Activated CD8-positive, alpha-beta T cell treated with anti-CD3 and anti-CD28 coated beads for 36 hours (primary cell): Measurements from ENCODE around the gene IFFO2. TPM values are rescaled to one million over a fixed set of nuclear protein-coding genes. Genes with fewer than 3 reads are reported as not detected.

Experiments
- ATAC-seq: fragments of 200-7000 bp; cut with Tn5 transposase; one replicate; pipeline ENCODE4 v1.10.0; 2021; ENCODE audit warnings: mild to moderate bottlenecking, moderate library complexity
- CTCF ChIA-PET: fragments of 350-600 bp; sonication (Branson Sonifier 250); formaldehyde crosslinking; loops from one replicate; lab custom pipeline; 2021; ENCODE audit warnings: antibody characterized with exemption; lab: Charles Lee
- POLR2A ChIA-PET: fragments of 350-600 bp; sonication (Branson Sonifier 250); formaldehyde crosslinking; loops from one replicate; lab custom pipeline; 2021; ENCODE audit warnings: antibody characterized with exemption; lab: Charles Lee
- DNase-seq: peaks from one replicate; pipeline ENCODE4 v3.0.0-alpha.2; 2020
- H3K27ac Mint-ChIP-seq: one replicate; pipeline ENCODE4 v1.8.0; 2021; ENCODE audit warnings: mild to moderate bottlenecking, mixed read lengths
- H3K27me3 Mint-ChIP-seq: one replicate; pipeline ENCODE4 v1.8.0; 2021; ENCODE audit warnings: mixed read lengths
- H3K36me3 Mint-ChIP-seq: one replicate; pipeline ENCODE4 v1.8.0; 2021; ENCODE audit warnings: low read depth, mixed read lengths
- H3K4me1 Mint-ChIP-seq: one replicate; pipeline ENCODE4 v1.8.0; 2021; ENCODE audit warnings: low read depth, mixed read lengths
- H3K4me3 Mint-ChIP-seq: one replicate; pipeline ENCODE4 v1.8.0; 2021; ENCODE audit warnings: mild to moderate bottlenecking, moderate library complexity, mixed read lengths
- H3K9me3 Mint-ChIP-seq: one replicate; pipeline ENCODE4 v1.8.0; 2021; ENCODE audit warnings: mixed read lengths
- intact Hi-C: fragments of 100-400 bp; cut with micrococcal nuclease; formaldehyde crosslinking; loops from one replicate; pipeline ENCODE4 v1.10.0; 2022
- total RNA-seq, 2 experiments: library from RNA; stranded (reverse); gene quantifications; one replicate each; pipeline ENCODE4 v1.2.3, GENCODE V29; 2021
- TF ChIP-seq, protein P1 (sequence below): fragments of 200-600 bp; IDR thresholded peaks from one replicate; pipeline ENCODE4 v1.8.0; 2022; ENCODE audit warnings: antibody characterized with exemption, mild to moderate bottlenecking

Gene IFFO2
- total RNA-seq, 2 experiments from 2014 or later, result 23.7 to 26.4 TPM

DNA sequence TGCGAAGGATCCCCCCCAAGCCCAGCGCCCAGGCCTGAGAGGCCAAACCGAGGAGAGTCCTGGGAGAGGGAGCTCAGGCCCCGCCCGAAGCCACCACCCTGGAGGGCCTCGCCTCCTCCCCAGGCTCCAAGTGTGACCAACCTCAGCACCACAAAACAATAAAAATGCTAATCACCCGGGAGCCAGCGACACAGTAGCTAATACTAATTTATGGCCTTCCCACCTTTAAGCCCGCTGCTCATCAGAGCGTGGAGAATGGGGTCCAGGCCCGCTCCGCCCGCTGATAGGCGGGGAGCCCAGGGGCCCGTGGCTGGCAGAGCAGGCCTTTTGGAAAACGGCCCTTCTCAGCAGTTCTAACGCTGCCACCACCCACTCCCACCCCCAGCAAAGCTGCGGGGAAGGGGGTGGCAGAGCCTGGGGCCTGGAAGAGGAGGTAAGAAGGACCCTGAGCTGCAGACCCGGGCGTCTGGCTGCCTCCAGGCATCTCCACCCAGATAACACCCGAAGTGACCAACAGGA lies 76.6 kb downstream of the IFFO2 start:
- ATAC-seq, result no peak
- no peaks in the 10 kb centered on the region for H3K36me3 Mint-ChIP-seq
- H3K9me3 Mint-ChIP-seq, result no peaks in the 10 kb centered on the region
- no peak overlapping the region for H3K4me3 Mint-ChIP-seq
- TF ChIP-seq, protein P1, sequence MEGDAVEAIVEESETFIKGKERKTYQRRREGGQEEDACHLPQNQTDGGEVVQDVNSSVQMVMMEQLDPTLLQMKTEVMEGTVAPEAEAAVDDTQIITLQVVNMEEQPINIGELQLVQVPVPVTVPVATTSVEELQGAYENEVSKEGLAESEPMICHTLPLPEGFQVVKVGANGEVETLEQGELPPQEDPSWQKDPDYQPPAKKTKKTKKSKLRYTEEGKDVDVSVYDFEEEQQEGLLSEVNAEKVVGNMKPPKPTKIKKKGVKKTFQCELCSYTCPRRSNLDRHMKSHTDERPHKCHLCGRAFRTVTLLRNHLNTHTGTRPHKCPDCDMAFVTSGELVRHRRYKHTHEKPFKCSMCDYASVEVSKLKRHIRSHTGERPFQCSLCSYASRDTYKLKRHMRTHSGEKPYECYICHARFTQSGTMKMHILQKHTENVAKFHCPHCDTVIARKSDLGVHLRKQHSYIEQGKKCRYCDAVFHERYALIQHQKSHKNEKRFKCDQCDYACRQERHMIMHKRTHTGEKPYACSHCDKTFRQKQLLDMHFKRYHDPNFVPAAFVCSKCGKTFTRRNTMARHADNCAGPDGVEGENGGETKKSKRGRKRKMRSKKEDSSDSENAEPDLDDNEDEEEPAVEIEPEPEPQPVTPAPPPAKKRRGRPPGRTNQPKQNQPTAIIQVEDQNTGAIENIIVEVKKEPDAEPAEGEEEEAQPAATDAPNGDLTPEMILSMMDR, result no peak
- no peaks in the 10 kb centered on the region for H3K4me1 Mint-ChIP-seq
- POLR2A ChIA-PET, result no interaction called here
- H3K27ac Mint-ChIP-seq, result no peak overlapping the region
- no peak for DNase-seq
- CTCF ChIA-PET, result no interaction called here
- intact Hi-C loops, result no loop called here
- H3K27me3 Mint-ChIP-seq, result no peaks in the 10 kb centered on the region

DNA sequence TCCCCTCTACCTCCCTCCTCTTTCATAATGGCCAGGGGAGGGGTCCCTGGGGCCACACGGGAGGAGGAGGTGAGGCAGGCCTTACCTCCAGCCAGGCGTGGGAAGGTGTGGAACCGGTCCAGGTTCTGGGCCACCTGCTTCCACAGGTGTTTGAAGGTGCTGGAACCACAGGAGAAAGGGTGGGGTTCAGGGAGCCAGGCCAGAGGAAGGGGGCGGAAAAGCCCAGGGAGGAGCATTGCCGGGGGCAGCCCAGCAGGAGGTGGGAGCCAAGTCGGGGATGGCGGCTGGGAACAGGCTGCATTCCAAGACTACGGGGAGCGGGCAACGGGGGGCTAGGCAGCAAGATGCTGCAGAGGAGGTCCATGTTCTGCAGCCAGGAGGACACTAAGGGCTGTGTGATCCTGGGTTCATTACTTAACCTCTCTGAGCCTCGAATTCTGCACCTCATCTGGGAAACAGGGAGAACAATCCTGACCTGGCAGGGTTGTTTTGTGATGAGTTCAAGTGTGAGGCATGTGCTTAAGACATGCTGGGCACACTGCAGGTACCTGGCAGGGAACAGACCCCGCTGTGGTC lies 77.2 kb downstream of the IFFO2 start:
- Mint-ChIP-seq H3K27ac (no peak overlapping the region), H3K9me3 (no peaks in the 10 kb centered on the region), H3K27me3 (no peaks in the 10 kb centered on the region), H3K4me3 (no peak overlapping the region), H3K4me1 (no peaks in the 10 kb centered on the region), H3K36me3 (no peaks in the 10 kb centered on the region)
- ATAC-seq (no peak), DNase-seq (no peak)
- TF ChIP-seq, protein P1, result no peak
- POLR2A ChIA-PET, result no interaction called here
- CTCF ChIA-PET, result no interaction called here
- intact Hi-C loops, result no loop called here

DNA sequence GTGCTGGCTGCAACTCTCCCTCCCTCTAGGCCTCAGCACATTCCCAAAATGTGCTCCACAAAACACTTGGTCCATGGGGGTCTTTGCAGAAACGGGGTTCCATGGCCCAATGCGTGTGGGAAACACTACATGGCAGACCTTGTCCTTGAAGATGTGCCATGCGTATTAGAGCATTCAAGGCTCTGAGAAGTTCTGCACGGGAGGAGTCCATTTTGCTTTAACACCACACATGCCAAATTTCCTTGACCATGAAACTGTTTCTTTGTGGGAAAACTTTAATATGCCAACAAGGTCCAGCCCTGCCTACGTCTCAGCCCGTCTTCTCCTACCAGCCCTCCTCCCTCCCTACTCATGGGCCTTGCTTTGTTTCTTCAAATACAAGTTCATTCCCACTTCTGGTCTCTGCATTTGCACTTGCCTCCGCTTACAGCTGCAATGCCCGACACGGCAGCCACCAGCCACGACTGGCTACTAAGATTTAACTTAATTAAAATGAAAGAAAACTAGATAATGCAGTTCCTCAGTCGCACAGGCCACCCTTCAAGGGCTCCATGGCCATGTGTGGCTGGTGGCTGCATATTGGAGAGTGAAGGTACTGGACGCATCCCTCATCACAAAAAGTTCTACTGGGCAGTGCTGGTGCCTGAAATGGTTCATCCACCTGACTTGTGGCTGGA lies 77.8 kb downstream of the IFFO2 start:
- H3K4me1 Mint-ChIP-seq, result no peaks in the 10 kb centered on the region
- H3K27ac Mint-ChIP-seq, result no peak overlapping the region
- CTCF ChIA-PET, result no interaction called here
- ATAC-seq (no peak), DNase-seq (no peak)
- intact Hi-C loops, result no loop called here
- H3K9me3 Mint-ChIP-seq, result no peaks in the 10 kb centered on the region
- no peaks in the 10 kb centered on the region for H3K36me3 Mint-ChIP-seq
- POLR2A ChIA-PET, result no interaction called here
- TF ChIP-seq, protein P1, result no peak
- H3K27me3 Mint-ChIP-seq, result no peaks in the 10 kb centered on the region
- no peak overlapping the region for H3K4me3 Mint-ChIP-seq

DNA sequence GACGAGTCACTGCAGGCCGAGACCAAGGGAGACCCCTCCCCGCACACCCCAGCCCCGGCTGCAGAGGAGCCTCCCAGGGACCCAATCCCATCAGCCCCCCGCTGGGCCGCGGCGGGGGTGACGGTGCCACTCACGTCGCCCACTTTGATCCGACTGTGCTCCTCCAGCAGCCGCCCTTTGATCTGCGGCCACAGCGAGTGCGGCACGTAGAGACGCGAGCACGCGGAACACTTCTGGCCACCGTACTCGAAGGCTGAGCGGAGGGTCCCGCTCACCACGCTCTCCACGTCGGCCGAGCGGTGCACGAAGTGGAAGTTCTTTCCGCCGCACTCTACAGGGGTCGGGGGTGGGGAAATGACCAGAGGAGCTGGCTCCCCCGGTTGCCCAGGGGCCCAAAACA lies 79.2 kb downstream of the IFFO2 start:
- Mint-ChIP-seq H3K4me1 (no peaks in the 10 kb centered on the region), H3K4me3 (no peak overlapping the region), H3K27me3 (no peaks in the 10 kb centered on the region), H3K27ac (no peak overlapping the region), H3K9me3 (no peaks in the 10 kb centered on the region), H3K36me3 (no peaks in the 10 kb centered on the region)
- DNase-seq, result no peak
- CTCF ChIA-PET, result no interaction called here
- ATAC-seq, result no peak
- intact Hi-C loops, result no loop called here
- POLR2A ChIA-PET, result no interaction called here
- TF ChIP-seq, protein P1, result no peak

DNA sequence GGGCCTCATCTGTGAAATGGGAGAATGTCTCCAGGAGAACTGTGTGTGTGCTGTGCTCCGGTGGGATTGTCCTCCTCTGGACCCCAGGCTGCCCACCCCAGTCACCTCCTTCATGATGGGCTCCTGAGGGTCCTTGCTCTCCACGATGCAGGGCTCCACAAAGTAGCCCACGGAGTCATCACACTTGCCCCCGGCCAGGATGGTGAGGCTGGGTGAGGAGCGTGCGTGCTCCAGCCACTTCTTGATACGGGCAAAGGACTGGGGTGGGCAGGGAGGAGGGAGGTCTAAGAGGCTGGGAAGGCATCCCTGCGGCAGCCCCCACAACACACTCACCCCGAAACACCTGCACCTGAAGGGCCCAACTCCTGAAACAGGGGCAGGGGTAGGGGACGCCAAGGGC lies 80.3 kb downstream of the IFFO2 start:
- H3K27me3 Mint-ChIP-seq, result no peaks in the 10 kb centered on the region
- H3K36me3 Mint-ChIP-seq, result no peaks in the 10 kb centered on the region
- TF ChIP-seq, protein P1, result no peak
- no peak for ATAC-seq
- no peaks in the 10 kb centered on the region for H3K4me1 Mint-ChIP-seq
- intact Hi-C loops, result no loop called here
- H3K4me3 Mint-ChIP-seq, result no peak overlapping the region
- POLR2A ChIA-PET, result no interaction called here
- H3K27ac Mint-ChIP-seq, result no peak overlapping the region
- no peak for DNase-seq
- H3K9me3 Mint-ChIP-seq, result no peaks in the 10 kb centered on the region
- CTCF ChIA-PET, result interaction anchor here (0.9 to 4.3 kb wide), 8 partner anchors 8 to 279 kb away, joined by 3 to 35 read pairs (median 6); partner anchors contain the start of gene ALDH4A1
